Breast epithelium (tissue), 4 donors: ENCODE results near the gene CTTN. TPM values are rescaled to one million over a fixed set of nuclear protein-coding genes. Genes with fewer than 3 reads are reported as not detected.
A peak's percentile ranks its signal among the peaks of the same experiment; 100 is the strongest.

Experiments
- DNase-seq, 2 donors: peaks; one replicate each; pipeline ENCODE4 v3.0.0-alpha.2; 2019; ENCODE audit warnings: low spot score in 2 of 2
- H3K27ac ChIP-seq, 2 donors: fragments of 200-600 bp; sonication (generic) in 1 of 2; one replicate each; pipeline ENCODE4 v1.5.1; 2016 to 2019; ENCODE audit warnings: mild to moderate bottlenecking in 1 of 2
- H3K27me3 ChIP-seq, 2 donors: fragments of 200-600 bp; sonication (generic) in 1 of 2; one replicate each; pipeline versions ENCODE4 v1.5.1 to v1.6.0; 2017 to 2019; ENCODE audit warnings: control low read depth in 1 of 2, mild to moderate bottlenecking in 1 of 2
- H3K36me3 ChIP-seq: fragments of 200-600 bp; one replicate; pipeline ENCODE4 v1.5.1; 2019
- H3K4me1 ChIP-seq, 2 donors: fragments of 200-600 bp; sonication (generic); one replicate each; pipeline ENCODE4 v1.5.1; 2016 to 2019; ENCODE audit warnings: control low read depth in 1 of 2
- H3K4me3 ChIP-seq, 3 donors: fragments of 200-600 bp; sonication (generic); 1 replicate in 2 of 3; 2 replicates in 1 of 3; pipeline ENCODE4 v1.5.1; 2016 to 2019; ENCODE audit warnings: mild to moderate bottlenecking in 3 of 3, moderate library complexity in 2 of 3
- H3K9me3 ChIP-seq, 2 donors: fragments of 200-600 bp; sonication (generic) in 1 of 2; one replicate each; pipeline ENCODE4 v1.5.1; 2016 to 2019; ENCODE audit warnings: control low read depth in 1 of 2
- POLR2A ChIP-seq: fragments of 450-650 bp; IDR thresholded peaks from one replicate; pipeline ENCODE4 v1.6.1; 2016; ENCODE audit warnings: antibody characterized with exemption, mild to moderate bottlenecking, moderate library complexity
- POLR2AphosphoS5 ChIP-seq, 3 donors: sonication (generic); formaldehyde crosslinking; IDR thresholded peaks; one replicate each; pipeline ENCODE4 v1.6.1; 2017; ENCODE audit warnings: antibody characterized with exemption in 3 of 3
- intact Hi-C: fragments of 100-400 bp; cut with DNase I; formaldehyde crosslinking; loops from one replicate; pipeline ENCODE4 v1.15.1; 2023; ENCODE audit warnings: low total_unique reads
- total RNA-seq, 3 donors: library from RNA; depleted of rRNA; stranded (reverse); fragments of >200 nt; gene quantifications; one replicate each; pipeline ENCODE4 v1.1.0, GENCODE V29; 2016
- TF ChIP-seq, protein P1 (sequence below), 3 donors: fragments of 450-650 bp; IDR thresholded peaks; one replicate each; pipeline ENCODE4 v1.5.1; 2016 to 2017; ENCODE audit warnings: antibody characterized with exemption in 3 of 3, mild to moderate bottlenecking in 3 of 3, moderate library complexity in 3 of 3

Gene CTTN
- total RNA-seq, 3 donors from 2014 or later = 283 to 306 (median 285) TPM

GRCh38 chr11:70429428-70429705 is 31.0 kb downstream of the CTTN start:
- Histone ChIP-seq H3K9me3 (no peaks in the 10 kb centered on the region), H3K4me1 (no peaks in the 10 kb centered on the region), H3K36me3 (peaks cover 5% of the 10 kb centered on the region), H3K27me3 (no peaks in the 10 kb centered on the region), H3K4me3 (no peak overlapping the region), H3K27ac (peak overlapping the region; percentile 40 to 48)
- intact Hi-C loops = no loop called here
- TF ChIP-seq POLR2AphosphoS5 (IDR thresholded peaks at IDR 0.05) = no peak
- TF ChIP-seq, protein P1, sequence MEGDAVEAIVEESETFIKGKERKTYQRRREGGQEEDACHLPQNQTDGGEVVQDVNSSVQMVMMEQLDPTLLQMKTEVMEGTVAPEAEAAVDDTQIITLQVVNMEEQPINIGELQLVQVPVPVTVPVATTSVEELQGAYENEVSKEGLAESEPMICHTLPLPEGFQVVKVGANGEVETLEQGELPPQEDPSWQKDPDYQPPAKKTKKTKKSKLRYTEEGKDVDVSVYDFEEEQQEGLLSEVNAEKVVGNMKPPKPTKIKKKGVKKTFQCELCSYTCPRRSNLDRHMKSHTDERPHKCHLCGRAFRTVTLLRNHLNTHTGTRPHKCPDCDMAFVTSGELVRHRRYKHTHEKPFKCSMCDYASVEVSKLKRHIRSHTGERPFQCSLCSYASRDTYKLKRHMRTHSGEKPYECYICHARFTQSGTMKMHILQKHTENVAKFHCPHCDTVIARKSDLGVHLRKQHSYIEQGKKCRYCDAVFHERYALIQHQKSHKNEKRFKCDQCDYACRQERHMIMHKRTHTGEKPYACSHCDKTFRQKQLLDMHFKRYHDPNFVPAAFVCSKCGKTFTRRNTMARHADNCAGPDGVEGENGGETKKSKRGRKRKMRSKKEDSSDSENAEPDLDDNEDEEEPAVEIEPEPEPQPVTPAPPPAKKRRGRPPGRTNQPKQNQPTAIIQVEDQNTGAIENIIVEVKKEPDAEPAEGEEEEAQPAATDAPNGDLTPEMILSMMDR (IDR thresholded peaks at IDR 0.05) = no peak
- no peak for TF ChIP-seq POLR2A
- DNase-seq = no peak

DNA sequence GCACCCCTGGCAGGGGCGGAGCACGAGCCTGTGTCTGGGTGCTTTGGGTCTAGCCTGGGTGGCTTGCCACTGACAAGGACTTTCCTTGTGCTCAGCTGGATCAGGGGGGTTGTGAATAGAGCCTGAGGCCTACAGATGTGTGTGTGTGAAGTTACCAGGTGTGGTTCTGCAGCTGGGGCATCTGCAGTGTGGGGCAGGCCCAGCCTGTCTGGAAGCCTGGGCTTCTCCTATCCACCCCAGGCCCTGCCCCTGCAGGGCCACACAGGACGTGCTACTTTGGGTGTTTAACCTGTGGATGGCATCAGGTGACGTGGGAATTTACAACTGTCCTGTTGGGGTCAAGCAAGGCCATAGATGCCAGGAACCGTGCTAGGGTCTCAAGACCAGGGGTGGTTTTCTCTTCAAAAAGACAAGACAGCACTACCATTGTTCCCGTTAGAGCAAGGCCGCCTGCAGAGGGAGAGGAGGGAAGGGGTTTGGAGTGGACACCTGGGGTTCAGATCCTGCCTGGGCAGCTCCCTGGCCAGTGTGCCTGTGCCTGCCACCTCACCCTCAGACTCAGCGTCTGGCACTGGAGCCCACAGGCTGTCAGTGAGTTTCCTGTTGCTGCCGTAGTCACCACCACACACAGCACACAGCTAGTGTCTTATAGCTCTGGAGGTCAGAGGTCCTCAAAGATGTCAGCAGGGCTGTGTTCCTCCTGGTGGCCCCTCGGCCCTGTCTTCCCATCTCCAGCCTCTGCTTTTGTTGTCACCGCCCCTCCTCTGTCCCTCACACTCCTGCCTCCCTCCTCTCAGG is 31.6 kb downstream of the CTTN start:
- no peaks in the 10 kb centered on the region for H3K9me3 ChIP-seq
- intact Hi-C loops = no loop called here
- H3K27me3 ChIP-seq = no peaks in the 10 kb centered on the region
- DNase-seq = no peak
- H3K4me3 ChIP-seq = no peak overlapping the region
- H3K36me3 ChIP-seq = peaks cover 5% of the 10 kb centered on the region
- H3K4me1 ChIP-seq = no peaks in the 10 kb centered on the region
- H3K27ac ChIP-seq = peak overlapping the region in 1 of 2 donors; percentile 48
- TF ChIP-seq POLR2A (no peak), POLR2AphosphoS5 (IDR thresholded peaks at IDR 0.05) (no peak)
- TF ChIP-seq, protein P1 (IDR thresholded peaks at IDR 0.05) = no peak

GRCh38 chr11:70430671-70431574 is 32.6 kb downstream of the CTTN start:
- TF ChIP-seq POLR2A = no peak
- no peaks in the 10 kb centered on the region for H3K4me1 ChIP-seq
- no peak overlapping the region for H3K27ac ChIP-seq
- no peaks in the 10 kb centered on the region for H3K27me3 ChIP-seq
- peaks cover 7% of the 10 kb centered on the region for H3K36me3 ChIP-seq
- H3K9me3 ChIP-seq = no peaks in the 10 kb centered on the region
- H3K4me3 ChIP-seq = no peak overlapping the region
- intact Hi-C loops = no loop called here
- DNase-seq = no peak

- no peaks in the 10 kb centered on the region for H3K4me1 ChIP-seq
- no peak for DNase-seq
- TF ChIP-seq POLR2A (no peak), POLR2AphosphoS5 (IDR thresholded peaks at IDR 0.05) (no peak)
- TF ChIP-seq, protein P1 (IDR thresholded peaks at IDR 0.05) = no peak
- no peaks in the 10 kb centered on the region for H3K9me3 ChIP-seq
- no peak overlapping the region for H3K4me3 ChIP-seq
- H3K27me3 ChIP-seq = no peaks in the 10 kb centered on the region
- intact Hi-C loops = no loop called here
- H3K27ac ChIP-seq = no peak overlapping the region
- peaks cover 14% of the 10 kb centered on the region for H3K36me3 ChIP-seq
Measured at GRCh38 chr11:70431611-70432010, 33.3 kb downstream of the CTTN start.

DNA sequence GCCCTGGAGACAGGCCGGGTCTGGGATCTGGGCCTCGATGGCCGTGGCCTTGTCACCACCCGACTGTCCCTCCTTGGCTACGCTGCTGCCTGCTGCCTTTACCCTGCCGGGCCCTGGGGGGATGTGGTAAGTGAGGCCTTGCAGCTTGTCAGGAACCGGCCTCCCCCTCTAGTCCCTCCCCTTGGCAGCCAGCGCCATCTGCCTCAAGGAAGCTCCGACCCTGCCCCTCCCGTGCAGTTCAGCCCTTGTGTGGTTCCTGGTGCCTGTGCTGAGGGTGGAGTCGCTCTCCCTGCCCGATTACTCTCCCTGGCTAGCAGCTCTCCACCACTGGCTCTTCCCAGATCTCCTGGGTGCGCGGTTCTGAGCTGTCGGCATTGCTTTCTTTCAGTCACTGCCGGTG is 33.7 kb downstream of the CTTN start:
- Histone ChIP-seq H3K36me3 (peaks cover 14% of the 10 kb centered on the region), H3K27me3 (no peaks in the 10 kb centered on the region)
- TF ChIP-seq POLR2AphosphoS5 (IDR thresholded peaks at IDR 0.05) = no peak
- TF ChIP-seq, protein P1 (IDR thresholded peaks at IDR 0.05) = no peak
- no peak for TF ChIP-seq POLR2A

More for the DNA sequence above, 33.7 kb downstream of the CTTN start:
- intact Hi-C loops = no loop called here
- H3K4me3 ChIP-seq = no peak overlapping the region
- H3K4me1 ChIP-seq = no peaks in the 10 kb centered on the region
- DNase-seq = peak in 1 of 2 donors; percentile 38
- no peak overlapping the region for H3K27ac ChIP-seq
- no peaks in the 10 kb centered on the region for H3K9me3 ChIP-seq
